DMS53 treated with DMSO at 0.1 percent for 48 hours (cell line): ENCODE results near the gene IL22RA2.
"Not testable (repeated sequence)": the region's sequence is repeated elsewhere in the genome, so short reads cannot be mapped to it uniquely, and the experiment has no call there.

Experiments
- DNase-seq: peaks from one replicate; lab custom pipeline; 2025; ENCODE audit not compliant: unreplicated experiment; lab: John Stamatoyannopoulos, UW

The IL22RA2 gene, protein sequence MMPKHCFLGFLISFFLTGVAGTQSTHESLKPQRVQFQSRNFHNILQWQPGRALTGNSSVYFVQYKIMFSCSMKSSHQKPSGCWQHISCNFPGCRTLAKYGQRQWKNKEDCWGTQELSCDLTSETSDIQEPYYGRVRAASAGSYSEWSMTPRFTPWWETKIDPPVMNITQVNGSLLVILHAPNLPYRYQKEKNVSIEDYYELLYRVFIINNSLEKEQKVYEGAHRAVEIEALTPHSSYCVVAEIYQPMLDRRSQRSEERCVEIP

DNA sequence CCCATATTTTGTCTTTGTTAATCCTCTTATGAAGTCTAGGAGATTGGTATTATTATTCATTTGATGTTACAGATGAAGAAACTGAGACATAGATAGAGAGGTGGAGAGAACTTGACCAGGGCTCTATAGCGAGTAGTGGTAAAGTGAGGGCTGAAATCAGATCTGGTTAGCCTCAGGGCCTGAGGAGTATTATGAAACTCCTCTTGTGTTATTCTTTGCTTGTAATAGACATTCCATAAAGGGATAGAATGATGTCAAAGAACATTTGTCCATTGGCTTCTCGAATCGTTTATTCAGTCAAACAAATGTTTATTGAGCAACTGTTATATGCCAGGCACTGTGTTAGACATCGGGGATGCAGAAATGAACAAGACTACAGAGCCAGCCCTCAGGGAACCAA is at the start of gene IL22RA2:
Gene IL22RA2, minus strand, starts transcription at position 144 of the 400 bp plus-strand sequence. CDS start 11,895 bp downstream, outside the sequence.
- no peak for DNase-seq

- DNase-seq: no peak
Measured at GRCh38 chr6:137222381-137222780, 48.9 kb upstream of the IL22RA2 start.

DNA sequence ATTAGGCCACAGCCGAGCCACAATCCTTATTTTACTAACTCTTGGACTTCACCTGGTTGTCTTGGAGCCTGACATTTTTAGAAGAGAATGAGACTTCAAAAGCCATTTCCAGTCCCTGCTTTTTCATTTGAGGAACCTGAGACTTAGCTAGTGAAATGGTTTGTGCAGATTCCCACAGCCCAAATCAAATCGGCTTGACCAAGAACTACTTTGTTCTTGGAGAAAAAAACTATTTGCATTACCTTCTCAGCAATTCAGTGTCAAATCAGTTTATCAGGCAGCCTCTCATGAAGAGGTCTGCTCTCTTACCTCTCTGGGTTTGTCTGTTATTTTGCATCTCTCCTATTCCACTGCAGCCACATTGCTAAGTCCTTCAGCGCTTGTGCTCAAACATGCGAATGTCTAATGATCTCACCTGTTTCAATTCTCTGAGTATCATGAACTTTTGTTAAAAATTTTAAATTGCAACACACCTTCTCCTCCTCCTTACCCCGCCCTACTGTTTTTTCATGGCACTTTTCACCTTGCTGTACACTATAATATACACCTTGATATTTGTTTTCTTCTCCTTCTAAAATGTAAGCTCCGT is 46.3 kb upstream of the IL22RA2 start:
- DNase-seq: peak; percentile 38

DNA sequence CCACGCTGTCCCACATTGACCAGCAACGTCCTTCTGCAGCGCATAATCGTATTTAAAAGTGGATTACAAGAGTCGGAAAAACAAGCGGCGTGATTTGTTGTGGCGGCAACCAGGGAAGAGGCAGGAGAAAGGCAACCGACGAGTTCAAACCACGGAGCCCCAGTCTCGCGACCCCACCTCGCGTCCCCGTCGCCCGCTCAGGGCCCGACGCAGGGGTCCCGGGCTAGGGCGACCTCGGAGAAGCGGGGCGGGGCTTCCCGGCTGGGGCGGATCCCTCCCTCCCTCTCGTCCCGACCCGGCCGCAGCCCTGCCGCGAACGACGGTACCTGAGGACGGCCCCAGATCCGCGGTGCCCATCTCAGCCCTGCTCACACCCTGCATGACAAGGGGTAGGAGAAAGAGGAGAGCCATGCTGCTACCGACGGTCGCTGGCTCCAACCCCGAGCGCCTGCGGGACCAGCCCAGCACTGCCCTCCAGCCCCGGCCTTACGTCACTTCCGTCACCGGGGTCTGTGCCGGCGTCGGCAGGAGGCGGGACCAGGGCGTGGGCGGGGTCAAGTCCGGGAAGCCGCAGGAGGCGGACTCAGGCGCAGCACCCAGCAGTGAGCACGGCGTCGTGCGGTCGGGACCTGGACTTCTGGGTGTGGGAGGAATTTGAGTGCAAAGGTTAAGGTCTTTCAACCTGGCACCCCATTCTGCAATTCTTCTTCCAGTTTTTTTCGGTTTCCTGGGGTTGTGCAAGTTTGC is 45.6 kb upstream of the IL22RA2 start, which contains the start of gene IFNGR1:
Gene IFNGR1, minus strand, starts transcription at position 469 of the 747 bp plus-strand sequence. Its CDS starts 58 bp downstream, at position 411.
- DNase-seq: peak; percentile 42

DNA sequence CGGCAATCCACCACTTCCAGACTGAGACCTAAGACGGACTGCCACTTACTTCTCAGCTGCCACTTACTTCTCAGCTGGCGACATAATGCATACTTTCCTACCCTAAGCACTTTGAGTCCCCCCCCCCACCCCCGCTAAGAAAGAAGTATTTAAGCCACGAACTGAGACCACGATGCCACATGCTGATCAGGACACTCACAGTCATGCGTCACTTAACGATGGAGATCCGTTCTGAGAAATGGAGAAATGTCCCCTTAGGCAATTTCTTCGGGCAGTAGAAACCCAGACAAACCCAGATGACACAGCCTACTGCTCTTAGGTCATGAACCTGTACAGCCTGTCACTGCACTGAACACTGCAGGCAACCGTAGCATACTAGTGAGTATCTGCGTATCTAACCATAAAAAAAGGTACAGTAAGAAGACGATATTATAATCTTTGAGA is 45.1 kb upstream of the IL22RA2 start:
- DNase-seq: no peak

GRCh38 chr6:137217801-137218472 is 44.5 kb upstream of the IL22RA2 start:
- no peak for DNase-seq

DNA sequence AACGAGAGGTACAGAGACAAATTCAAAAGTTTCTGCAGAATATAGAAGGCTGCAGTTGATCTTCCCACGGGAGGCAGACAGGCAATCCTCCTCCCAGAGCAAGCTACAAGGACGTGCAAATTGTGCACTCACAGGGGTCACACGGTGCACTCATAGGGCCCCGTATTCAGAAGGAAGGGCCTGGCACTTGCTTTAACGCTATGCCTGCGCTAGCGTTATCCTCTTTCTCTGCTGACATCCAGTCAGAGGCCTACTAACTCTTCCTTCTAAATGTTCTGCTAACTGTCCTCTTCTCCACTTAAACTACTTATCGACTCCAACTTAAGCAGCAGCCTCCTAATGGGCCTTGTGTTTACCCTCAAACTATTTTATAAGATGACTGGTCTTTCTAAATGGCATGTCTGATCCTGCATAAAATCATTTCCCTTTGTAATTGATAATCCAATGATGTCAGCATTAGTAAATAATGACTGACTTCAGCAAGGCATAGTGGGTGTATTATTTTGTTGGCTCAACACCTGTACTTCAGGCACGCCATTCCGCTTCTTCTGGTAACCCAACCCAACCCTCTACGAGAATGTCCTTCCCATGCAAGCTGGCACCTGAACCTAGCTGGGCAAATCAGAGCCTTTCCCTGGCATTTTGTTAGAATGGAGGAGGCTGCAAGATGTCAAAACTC is 43.6 kb upstream of the IL22RA2 start:
- DNase-seq: no peak

DNA sequence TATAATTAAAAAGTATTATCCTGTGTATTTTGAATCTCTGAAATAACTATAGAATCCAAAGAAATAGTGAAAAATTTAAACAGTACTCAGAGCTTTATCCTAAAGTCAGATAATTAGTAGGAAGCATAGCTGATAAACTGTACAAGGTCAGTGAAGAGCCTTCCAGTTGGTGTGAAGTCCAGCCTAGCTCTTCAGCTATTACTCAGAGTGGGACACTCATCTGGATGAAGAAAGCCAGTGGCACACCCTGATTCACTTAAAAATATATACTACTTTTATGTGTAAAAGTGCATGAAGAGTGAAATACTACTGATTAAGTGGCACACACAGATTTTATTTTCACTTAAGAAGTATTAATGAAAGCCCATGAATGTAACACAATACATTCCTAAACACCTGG is 42.7 kb upstream of the IL22RA2 start:
- no peak for DNase-seq

- DNase-seq: not testable (repeated sequence)
Measured at GRCh38 chr6:137215630-137216029, 42.2 kb upstream of the IL22RA2 start.

DNA sequence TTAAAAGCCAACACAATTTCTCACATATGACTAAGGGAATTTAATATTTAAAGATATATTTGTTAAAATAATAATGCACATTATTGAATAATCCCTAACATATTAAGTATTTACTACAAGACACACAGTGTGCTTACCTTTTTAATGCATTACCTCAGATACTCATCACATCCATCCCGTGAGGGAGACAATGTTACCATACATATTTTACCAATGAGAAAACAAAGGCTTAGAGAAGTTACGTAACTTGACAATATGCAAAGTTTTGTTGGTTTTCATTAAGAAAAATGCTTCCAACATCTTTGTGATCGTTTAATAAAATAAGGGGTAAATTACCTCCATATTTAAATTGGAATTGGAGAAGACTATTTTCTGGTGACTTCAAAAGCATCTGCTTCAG is 41.5 kb upstream of the IL22RA2 start:
- no peak for DNase-seq

GRCh38 chr6:137213813-137214212 is 40.4 kb upstream of the IL22RA2 start:
- no peak for DNase-seq

DNA sequence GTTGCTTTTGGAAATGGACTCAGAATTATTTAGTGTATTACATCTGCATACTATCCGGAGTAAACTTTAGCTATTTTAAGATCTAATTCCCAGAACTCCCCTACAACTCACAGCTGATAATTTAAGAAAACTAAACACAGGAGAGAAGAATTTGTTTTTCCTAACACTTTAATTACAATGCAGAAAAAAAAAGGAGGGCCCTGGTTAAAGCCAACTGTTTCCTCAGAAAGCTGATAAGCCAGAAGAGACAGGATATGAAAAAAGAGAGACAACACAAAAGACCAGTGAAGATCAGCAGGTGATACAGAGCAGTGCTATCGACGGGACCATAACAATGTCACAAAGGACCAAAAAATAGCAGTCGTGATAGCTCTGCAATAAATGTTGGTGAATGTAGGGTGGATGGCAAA is 39.9 kb upstream of the IL22RA2 start:
- DNase-seq: no peak

DNA sequence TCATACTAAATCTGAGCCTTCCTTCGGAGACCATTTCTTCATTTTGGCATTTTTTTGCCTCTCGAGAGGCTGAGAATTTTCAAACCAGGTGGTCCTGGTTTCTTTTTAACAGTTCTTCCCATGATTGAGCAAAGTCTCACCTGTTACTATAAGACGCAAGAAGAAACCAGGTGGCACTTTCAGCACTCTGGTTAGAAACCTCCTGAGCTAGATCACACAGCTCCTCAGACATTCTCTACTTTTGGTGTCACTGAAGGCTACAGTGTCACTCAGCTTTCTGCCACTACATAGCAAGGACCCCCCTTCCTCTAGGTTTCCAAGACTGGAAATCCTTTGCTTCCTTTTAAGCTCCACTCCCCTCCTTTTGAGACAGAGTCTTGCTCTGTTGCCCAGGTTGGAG is 38.5 kb upstream of the IL22RA2 start:
- no peak for DNase-seq

- no peak for DNase-seq
Measured at GRCh38 chr6:137210903-137211302, 37.5 kb upstream of the IL22RA2 start.

DNA sequence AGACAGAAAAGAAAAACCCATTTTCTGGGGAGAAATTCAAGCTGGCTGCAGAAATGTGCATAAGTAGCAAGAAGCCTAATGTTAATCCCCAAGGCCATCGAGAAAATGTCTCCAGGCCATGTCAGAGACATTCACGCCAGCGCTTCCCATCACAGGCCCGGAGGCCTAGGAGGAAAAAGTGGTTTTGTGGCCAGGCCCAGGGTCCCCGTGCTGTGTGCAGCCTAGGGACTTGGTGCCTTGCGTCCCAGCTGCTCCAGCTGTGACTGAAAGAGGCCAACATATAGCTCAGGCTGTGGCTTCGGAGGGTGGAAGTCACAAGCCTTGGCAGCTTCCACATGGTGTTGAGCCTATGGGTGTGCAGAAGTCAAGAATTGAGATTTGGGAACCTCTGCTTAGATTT is 34.8 kb upstream of the IL22RA2 start:
- DNase-seq: no peak

- not testable (repeated sequence) for DNase-seq
Measured at GRCh38 chr6:137207457-137207856, 34.0 kb upstream of the IL22RA2 start.

- DNase-seq: no peak
Measured at GRCh38 chr6:137206577-137206976, 33.1 kb upstream of the IL22RA2 start.

DNA sequence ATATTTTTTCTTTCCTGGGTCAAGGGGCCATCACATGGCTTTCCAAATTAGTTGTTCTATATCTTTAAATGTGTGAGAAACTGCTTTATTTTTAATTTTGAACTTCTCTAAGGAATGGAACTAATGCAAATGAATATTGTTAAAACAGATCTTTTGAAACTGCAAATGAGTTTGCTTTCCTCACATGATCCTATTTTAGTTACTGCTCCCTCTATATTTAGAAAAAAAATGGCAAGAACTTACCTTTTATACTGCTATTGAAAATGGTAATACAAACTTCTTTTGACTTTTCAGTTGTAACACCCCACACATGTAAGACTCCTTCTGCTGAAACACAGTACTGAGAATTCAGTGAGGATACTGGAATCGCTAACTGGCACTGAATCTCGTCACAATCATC is 29.8 kb upstream of the IL22RA2 start:
- no peak for DNase-seq

GRCh38 chr6:137202078-137202477 is 28.6 kb upstream of the IL22RA2 start:
- DNase-seq: no peak

DNA sequence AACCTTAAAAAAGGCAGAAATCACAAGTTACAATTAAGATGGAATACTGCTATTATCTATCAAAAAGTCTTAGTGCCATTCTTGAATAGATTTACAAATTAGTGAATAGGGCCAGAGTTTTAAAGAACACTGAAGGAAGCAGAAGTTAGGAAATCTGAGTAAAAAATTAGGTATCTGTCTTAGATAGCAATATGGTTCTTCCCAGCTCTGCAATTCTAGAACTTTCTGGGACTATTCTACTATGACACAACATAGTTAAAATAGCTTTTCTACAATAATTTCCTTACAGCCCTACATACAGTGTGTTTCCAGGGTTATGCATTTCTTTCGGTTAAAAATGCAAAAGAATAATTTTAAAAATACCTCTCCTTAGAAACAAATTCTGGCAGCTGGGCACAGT is 27.6 kb upstream of the IL22RA2 start:
- DNase-seq: no peak

DNA sequence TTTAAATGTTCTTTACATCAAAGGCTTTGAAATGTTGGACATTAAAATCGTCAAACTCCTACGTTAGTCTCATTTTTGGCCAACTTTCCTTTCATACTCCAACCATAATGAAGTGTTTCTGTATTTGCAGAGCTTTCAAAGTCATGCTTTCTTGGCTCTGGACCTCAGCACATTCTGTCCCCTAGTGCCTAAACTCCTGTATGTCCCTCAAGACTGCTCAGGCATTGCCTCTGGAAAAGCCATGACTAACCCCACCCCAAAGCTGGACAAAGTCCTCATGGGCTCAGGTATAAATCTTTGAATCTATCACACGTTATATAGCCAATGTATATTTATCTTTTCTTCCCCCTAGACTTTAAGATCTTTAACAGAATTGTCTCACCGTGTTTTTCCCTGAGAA is 26.8 kb upstream of the IL22RA2 start:
- no peak for DNase-seq
